DND-41 (cell line): ENCODE data around the gene GTF3C2.

Experiments used
- CTCF ChIP-seq: IDR thresholded peaks from 2 replicates; pipeline ENCODE4 v1.5.1; 2012; ENCODE audit warnings: borderline replicate concordance, low read length, moderate library complexity, mild to moderate bottlenecking; ENCODE audit not compliant: poor library complexity, severe bottlenecking; ENCODE audit errors: extremely low read depth
- EZH2 ChIP-seq: IDR thresholded peaks from 3 replicates; pipeline ENCODE4 v1.6.1; 2012; ENCODE audit warnings: borderline replicate concordance, low read depth, mild to moderate bottlenecking, moderate library complexity, low read length, inconsistent platforms; ENCODE audit not compliant: severe bottlenecking

DNA sequence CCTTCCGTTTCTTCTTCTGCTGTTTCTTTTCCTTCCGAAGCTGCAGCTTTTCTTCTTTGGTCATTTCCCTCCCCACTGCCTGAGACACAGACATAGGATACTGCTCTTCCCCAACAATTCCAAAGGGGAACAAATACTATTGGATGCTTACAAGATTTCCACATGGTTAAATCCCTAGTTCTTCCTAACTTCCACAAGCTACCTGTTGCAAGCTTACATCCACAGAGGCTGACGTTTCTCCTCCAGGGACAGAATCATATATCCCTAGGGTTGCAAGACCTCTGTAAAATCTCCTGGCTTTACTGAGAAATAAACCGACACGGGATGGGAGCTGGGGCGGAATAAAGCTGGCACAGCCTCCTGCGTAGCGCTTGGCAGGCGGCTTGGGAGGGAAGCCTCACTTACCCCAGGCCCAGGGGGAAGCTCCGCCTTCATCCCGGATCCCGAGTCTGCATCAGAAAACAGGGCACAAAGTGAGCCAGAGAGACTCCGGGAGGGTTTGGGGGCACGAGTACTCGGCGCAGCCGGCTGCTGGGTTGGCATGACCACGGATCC, 13.0 kb upstream of the GTF3C2 start:
- TF ChIP-seq CTCF, result no peak
- no peak for TF ChIP-seq EZH2
